NCI-H1105 (cell line): Measurements from ENCODE around the gene ZBTB45.
"Not testable (repeated sequence)": the region's sequence is repeated elsewhere in the genome, so short reads cannot be mapped to it uniquely, and the experiment has no call there.

Source experiments
- DNase-seq: peaks from one replicate; lab custom pipeline; 2025; lab: John Stamatoyannopoulos, UW

ZBTB45 gene

GRCh38 chr19:58510084-58510862 is 9.3 kb downstream of the ZBTB45 start:
- DNase-seq = no peak

GRCh38 chr19:58509731-58510083 is 9.9 kb downstream of the ZBTB45 start:
- DNase-seq = no peak

- DNase-seq = not testable (repeated sequence)
Observed at GRCh38 chr19:58507602-58508223, 11.9 kb downstream of the ZBTB45 start.

GRCh38 chr19:58500242-58500641 is 19.4 kb downstream of the ZBTB45 start:
- no peak for DNase-seq

- peak; percentile 90 for DNase-seq
Observed at GRCh38 chr19:58499021-58499927, 20.3 kb downstream of the ZBTB45 start.

GRCh38 chr19:58498316-58499020 is 21.1 kb downstream of the ZBTB45 start:
- no peak for DNase-seq

- DNase-seq = no peak
Observed at GRCh38 chr19:58497634-58498170, 21.9 kb downstream of the ZBTB45 start.

GRCh38 chr19:58492265-58492664 is 27.3 kb downstream of the ZBTB45 start:
- no peak for DNase-seq

- DNase-seq = no peak
Observed at GRCh38 chr19:58491393-58491792, 28.2 kb downstream of the ZBTB45 start.

- not testable (repeated sequence) for DNase-seq
Observed at GRCh38 chr19:58484349-58484748, 35.3 kb downstream of the ZBTB45 start.

GRCh38 chr19:58483776-58484175 is 35.8 kb downstream of the ZBTB45 start:
- DNase-seq = no peak

- DNase-seq = no peak
Observed at GRCh38 chr19:58482372-58482771, 37.2 kb downstream of the ZBTB45 start.

GRCh38 chr19:58480831-58481230 is 38.8 kb downstream of the ZBTB45 start:
- DNase-seq = no peak

GRCh38 chr19:58480481-58480830 is 39.2 kb downstream of the ZBTB45 start:
- no peak for DNase-seq

- no peak for DNase-seq
Observed at GRCh38 chr19:58479736-58480480, 39.7 kb downstream of the ZBTB45 start.

- DNase-seq = no peak
Observed at GRCh38 chr19:58479303-58479702, 40.3 kb downstream of the ZBTB45 start.

GRCh38 chr19:58477871-58478270 is 41.7 kb downstream of the ZBTB45 start:
- DNase-seq = no peak

- DNase-seq = no peak
Observed at GRCh38 chr19:58477130-58477529, 42.5 kb downstream of the ZBTB45 start.

GRCh38 chr19:58476498-58477015 is 43.1 kb downstream of the ZBTB45 start:
- no peak for DNase-seq

- peak; percentile 92 for DNase-seq
Observed at GRCh38 chr19:58475714-58476497, 43.7 kb downstream of the ZBTB45 start, which contains the start of gene ZNF446. ZNF446 (plus strand) TSS chr19:58476352; CDS start chr19:58477219, 867 bp downstream.
